Measurements from ENCODE around the gene HMCN1.

- TF ChIP-seq HDGF (IDR thresholded peaks at IDR 0.05; ENCODE audit: borderline replicate concordance) (no peak), FOXM1 (IDR thresholded peaks at IDR 0.05; ENCODE audit: borderline replicate concordance) (no peak), BHLHE40 (IDR thresholded peaks at IDR 0.05; ENCODE audit: borderline replicate concordance) (no peak), SP1 (IDR thresholded peaks at IDR 0.05) (no peak), ARNT (IDR thresholded peaks at IDR 0.05) (no peak), CTBP1 (IDR thresholded peaks at IDR 0.05; ENCODE audit: borderline replicate concordance) (no peak), PKNOX1 (IDR thresholded peaks at IDR 0.05) (no peak)
Measured at GRCh38 chr1:185694081-185694480, 40.1 kb upstream of the HMCN1 start.
